LNCAP (cell line): Measurements from ENCODE around the gene CDK10.

Experiments
- CTCF ChIP-seq: fragments of 450-650 bp; IDR thresholded peaks from 2 replicates; pipeline ENCODE4 v1.5.1; 2017; ENCODE audit warnings: mild to moderate bottlenecking

The CDK10 gene

GRCh38 chr16:89701425-89702406, 15.2 kb downstream of the CDK10 start, which contains the start of gene SPATA2L:
TSS of gene SPATA2L (minus strand) at chr16:89701705. CDS start at chr16:89701232, 473 bp downstream.
- TF ChIP-seq CTCF: no peak; the same call in 1 of the 2 replicates

GRCh38 chr16:89704281-89704680, 17.8 kb downstream of the CDK10 start:
- no peak for TF ChIP-seq CTCF

- no peak for TF ChIP-seq CTCF
Measured at GRCh38 chr16:89705006-89705405, 18.5 kb downstream of the CDK10 start.

GRCh38 chr16:89706518-89707260, 20.2 kb downstream of the CDK10 start:
- TF ChIP-seq CTCF: no peak

- TF ChIP-seq CTCF: no peak
Measured at GRCh38 chr16:89707695-89708094, 21.2 kb downstream of the CDK10 start.

- TF ChIP-seq CTCF: no peak
Measured at GRCh38 chr16:89708481-89708931, 22.0 kb downstream of the CDK10 start.

GRCh38 chr16:89709166-89709565, 22.7 kb downstream of the CDK10 start:
- TF ChIP-seq CTCF: no peak
